Esophagus muscularis mucosa (tissue), 3 donors: ENCODE measurements around the gene COQ4.

ENCODE experiments used
- CTCF ChIP-seq, 3 experiments: fragments of 200-600 bp in 2 of 3; fragments of 450-650 bp in 1 of 3; sonication (generic) in 2 of 3; IDR thresholded peaks; one replicate each; pipeline ENCODE4 v1.5.1; 2017 to 2019; ENCODE audit warnings: antibody characterized with exemption in 3 of 3, mild to moderate bottlenecking in 2 of 3, moderate library complexity in 1 of 3
- POLR2A ChIP-seq: fragments of 450-650 bp; IDR thresholded peaks from one replicate; pipeline ENCODE4 v1.6.1; 2017; ENCODE audit warnings: antibody characterized with exemption, moderate library complexity, mild to moderate bottlenecking, low read depth
- POLR2AphosphoS5 ChIP-seq, 2 donors: sonication (generic); formaldehyde crosslinking; IDR thresholded peaks; one replicate each; pipeline ENCODE4 v1.6.1; 2017; ENCODE audit warnings: antibody characterized with exemption in 2 of 2

DNA sequence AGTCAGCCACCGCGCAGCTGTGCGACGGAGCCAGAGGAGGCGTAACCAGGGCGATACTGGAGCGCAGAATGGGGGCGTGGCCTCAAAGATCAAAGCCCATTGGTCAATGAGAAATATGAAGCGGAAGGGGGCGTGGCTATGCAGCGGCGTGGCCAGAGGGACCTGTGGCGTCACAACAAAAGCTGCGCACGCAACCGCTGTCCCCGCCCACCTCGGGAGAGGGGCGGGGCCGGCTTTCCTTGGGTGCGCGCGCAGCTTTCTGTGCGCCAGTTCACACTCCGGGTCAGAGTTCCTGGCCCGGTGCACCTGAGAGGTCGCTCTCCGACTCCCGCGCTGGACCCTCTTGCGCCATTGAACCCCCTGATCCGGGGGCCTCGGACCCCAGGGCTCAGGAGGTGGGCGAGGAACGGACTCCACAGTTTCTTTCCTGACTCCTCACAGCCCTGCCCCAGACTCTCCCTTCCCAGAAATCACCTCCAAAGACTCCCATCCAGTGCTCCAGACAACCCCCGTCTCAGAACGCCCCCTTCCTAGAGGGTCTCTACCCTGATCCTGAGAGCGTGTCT is 46.5 kb upstream of the COQ4 start, which contains the start of gene SWI5:
- TF ChIP-seq CTCF (IDR thresholded peaks at IDR 0.05): peak in 1 of 3 experiments; percentile 17
- TF ChIP-seq POLR2A: peak; percentile 93
- peak; percentile 92 to 96 for TF ChIP-seq POLR2AphosphoS5 (IDR thresholded peaks at IDR 0.05)
